Activated T-cell treated with anti-CD3 and anti-CD28 coated beads, Interleukin-2, amount 50 U/mL, for 48 hours (primary cell): Measurements from ENCODE around the gene TEPSIN.

Source experiments
- DNase-seq, 2 experiments: peaks; one replicate each; pipeline ENCODE4 v3.0.0-alpha.2; 2020

The TEPSIN gene

DNA sequence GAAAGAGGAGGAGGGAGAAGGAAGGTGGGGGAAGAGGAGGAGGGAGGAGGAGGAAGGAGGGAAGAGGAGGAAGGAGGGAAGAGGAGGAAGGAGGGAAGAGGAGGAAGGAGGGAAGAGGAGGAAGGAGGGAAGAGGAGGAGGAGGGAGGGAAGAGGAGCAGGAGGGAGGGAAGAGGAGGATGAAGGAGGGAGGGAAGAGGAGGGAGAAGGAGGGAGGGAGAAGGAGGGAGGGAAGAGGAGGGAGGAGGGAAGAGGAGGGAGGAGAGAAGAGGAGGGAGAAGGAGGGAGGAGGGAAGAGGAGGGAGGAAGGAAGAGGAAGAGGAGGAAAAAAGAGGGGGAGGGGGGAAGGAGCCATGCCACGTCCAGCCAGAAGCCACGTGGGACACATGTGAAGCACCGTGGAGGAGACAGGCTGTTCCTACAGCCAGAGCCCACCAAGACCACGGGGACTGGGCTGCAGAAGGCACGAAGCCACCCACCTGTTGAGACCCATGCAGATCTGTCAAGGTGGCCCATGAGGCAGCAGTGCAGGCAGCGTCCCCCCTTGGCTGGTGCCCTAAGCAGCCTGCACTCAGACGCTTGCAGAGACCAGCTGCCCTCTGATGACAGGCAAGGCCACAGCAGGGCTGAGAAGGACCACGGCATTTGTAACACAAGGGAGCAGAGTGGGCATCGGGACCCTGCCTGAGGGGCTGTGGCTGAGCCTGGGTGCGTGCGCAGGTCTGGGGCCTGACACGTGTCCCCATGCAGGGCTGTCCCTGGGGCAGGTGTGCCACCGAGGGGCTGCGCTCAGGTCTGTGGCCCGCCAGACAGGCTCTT, 10.6 kb upstream of the TEPSIN start:
- no peak for DNase-seq

- DNase-seq: no peak
Measured at GRCh38 chr17:81248649-81249048, 9.8 kb upstream of the TEPSIN start.

- DNase-seq: no peak
Measured at GRCh38 chr17:81247339-81247990, 8.6 kb upstream of the TEPSIN start.

- no peak for DNase-seq
Measured at GRCh38 chr17:81246679-81247338, 8.0 kb upstream of the TEPSIN start.

DNA sequence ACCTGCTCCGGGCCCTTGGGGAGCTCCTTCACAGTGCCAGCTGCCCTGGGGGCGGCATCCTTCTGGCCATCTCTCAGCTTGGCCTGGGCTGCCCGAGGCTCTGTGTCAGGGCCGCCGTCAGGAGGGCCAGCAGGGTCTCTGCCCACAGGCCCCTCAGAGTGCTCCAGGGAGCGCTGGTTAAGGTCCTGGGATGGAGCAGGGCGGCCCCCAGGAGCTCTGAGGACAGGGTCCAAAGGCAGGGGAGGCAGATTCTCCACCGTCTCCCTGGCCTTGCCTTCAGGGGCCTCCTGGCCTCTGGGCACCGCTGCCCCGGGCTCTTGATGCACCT, 7.5 kb upstream of the TEPSIN start:
- no peak for DNase-seq

GRCh38 chr17:81245665-81246342, 6.9 kb upstream of the TEPSIN start:
- no peak for DNase-seq

GRCh38 chr17:81245024-81245664, 6.3 kb upstream of the TEPSIN start:
- peak in 1 of 2 experiments; percentile 46 for DNase-seq

- no peak for DNase-seq
Measured at GRCh38 chr17:81244358-81245023, 5.6 kb upstream of the TEPSIN start.

GRCh38 chr17:81243333-81243664, 4.4 kb upstream of the TEPSIN start:
- no peak for DNase-seq

DNA sequence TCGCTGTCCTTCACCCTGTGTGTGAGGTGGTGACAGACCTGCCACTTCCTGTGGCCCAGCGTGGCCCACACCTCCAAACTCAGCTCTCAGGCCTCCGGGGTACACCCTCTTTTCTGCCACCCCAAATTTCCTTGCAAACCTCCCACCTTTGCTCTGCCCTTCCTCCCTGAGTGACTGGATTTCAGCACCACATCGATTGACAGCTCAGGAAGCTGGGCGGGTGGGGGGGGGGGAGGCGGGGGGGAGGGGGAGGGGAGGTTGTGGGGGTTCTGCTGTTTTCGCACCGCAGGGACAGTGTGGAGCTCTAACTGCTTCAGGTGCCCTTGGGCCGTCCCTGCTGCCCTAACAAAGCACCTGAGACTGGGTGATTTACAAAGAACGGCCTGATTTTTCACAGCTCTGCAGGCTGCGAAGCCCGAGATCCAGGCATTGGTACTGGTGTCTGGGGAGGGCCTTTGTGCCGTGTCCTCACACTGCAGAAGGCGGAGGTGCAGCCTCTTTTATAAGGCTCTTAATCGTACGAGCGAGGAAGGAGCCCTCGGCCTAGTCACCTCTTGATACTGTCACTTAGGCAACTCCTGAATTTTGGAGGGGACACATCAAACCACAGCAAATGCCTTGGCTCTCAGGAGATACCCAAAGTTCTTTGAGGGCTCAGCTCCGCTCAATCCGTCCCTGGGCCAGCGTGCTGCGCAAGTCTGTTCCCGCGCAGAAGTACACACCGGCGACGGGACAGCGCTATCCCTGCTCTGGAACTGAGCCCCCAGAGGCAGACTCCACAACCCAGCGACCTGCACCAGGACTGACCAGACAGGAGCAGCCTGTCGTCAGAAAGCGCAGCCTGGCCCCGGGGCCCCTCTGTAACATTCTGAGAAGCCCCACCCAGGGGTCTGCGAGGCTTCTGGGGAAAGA, 3.8 kb upstream of the TEPSIN start:
- no peak for DNase-seq

DNA sequence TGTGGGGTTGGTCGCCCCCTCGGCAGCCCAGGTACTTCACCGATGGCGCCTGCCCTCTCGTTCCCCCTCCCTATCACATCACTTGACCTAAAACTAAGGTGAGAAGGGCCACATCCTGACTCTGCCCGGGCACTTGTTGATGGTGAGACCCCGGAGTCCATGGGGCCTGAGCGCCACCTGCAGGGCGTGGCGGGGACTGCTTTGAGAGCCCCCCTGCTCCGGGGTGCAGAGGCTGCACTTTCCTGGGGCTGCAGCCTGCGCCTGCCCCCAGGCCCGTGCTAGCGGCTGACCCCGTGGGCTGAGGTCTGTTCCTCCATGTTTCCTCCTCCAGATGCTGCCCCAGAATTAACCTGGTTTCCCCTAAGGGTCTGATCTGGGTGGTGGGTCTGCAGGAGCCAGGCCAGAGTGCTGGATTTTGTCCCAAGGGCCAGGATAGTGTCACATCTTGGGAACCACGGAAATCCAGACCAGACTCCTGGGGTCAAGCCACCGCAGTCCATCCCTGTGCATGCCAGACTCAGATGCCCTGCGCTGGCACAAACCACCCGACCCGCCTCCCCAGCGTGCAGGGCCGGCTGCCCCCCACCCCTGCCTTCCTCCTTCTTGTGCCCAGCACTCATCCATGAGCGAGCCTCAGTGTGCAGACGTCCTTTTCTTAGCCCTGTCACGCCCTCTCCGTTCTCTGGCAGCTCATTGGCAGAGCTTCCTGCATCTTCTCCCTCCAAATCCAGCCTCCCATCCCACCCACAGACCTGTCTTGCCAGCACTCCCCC, 3.0 kb upstream of the TEPSIN start:
- DNase-seq: peak; percentile 81 to 84

DNA sequence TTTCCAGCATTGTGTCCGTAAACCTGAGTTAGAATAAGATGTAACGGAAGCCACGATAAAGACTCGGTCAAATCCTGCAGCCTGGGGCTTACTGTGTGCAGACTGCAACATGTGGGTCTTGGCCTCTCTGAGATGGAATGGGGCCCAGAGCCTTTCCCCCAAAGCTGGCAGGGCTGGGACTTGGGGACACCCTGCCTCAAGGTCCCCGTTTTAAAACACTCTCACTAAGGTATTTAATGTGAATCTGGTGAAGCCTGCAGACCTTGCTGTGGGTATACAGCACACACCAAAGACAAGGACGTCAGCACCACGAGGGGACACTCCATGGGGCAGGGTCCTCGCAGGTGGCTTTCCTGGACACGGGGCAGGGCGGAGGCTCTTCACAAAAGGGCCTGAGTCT, 2.3 kb upstream of the TEPSIN start:
- DNase-seq: no peak

DNA sequence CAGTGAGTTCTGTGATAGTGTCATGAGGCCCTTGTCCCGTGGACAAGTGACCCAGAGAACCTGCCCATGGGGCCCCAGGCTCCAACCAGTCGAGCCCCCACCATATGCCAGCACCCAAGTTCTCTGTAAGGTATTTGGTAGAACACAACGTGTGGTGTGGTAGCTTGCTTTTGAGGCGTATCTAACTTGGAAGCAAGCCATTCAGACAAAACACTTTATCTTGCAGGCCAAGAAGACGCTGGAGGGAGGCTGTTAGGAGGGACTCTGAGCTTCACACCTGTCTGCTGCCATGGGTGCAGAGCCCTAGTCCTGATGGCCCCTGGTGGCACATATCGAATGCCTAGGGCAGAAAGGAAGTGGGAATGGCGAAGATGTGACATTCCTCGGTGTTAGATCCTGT, 1.9 kb upstream of the TEPSIN start:
- DNase-seq: no peak

- DNase-seq: peak; percentile 66 to 71
Measured at GRCh38 chr17:81239714-81240555, 1.1 kb upstream of the TEPSIN start.

GRCh38 chr17:81238490-81238814, 403 bp downstream of the TEPSIN start:
- no peak for DNase-seq

GRCh38 chr17:81237591-81238489, 1.0 kb downstream of the TEPSIN start:
- DNase-seq: no peak

- DNase-seq: no peak
Measured at GRCh38 chr17:81236784-81237183, 2.1 kb downstream of the TEPSIN start.

- no peak for DNase-seq
Measured at GRCh38 chr17:81235822-81236740, 2.8 kb downstream of the TEPSIN start.
